CMK (cell line): ENCODE data around the gene SH2B3.
"Not testable (repeated sequence)": the region's sequence is repeated elsewhere in the genome, so short reads cannot be mapped to it uniquely, and the experiment has no call there.

ENCODE experiments used
- DNase-seq: peaks from one replicate; pipeline ENCODE4 v3.0.0-alpha.2; 2010; ENCODE audit warnings: low read depth

Gene SH2B3

DNA sequence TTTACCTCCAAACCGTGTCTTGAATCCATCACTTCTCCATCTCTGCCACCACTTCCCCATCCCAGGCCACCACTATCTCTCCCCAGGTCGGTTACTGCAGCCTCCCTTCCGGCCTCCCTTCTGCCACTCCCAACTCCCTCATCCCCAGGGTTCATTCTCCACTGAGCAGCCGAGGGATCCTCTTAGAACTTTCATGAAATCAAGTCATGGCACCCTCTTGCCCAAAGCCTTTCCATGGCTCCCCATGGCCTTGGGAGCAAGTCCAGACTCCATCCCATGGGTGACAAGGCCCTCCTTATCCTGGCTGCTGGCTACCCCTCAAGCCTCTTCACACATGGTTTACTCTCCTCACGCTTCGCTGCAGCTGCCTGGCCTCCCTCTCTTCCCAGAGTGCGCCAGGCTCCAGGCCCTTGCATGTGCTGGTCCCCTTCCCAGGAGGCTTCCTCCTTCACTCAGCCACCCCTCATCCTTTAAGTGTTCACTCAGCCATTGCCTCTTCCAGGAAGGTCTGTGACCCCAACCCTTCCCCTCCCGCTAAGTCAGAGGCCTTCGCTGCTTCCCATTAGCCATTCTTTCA lies 17.9 kb upstream of the SH2B3 start:
- DNase-seq: no peak

- DNase-seq: no peak
These were observed 16.1 kb upstream of the SH2B3 start for GRCh38 chr12:111389635-111390034.

DNA sequence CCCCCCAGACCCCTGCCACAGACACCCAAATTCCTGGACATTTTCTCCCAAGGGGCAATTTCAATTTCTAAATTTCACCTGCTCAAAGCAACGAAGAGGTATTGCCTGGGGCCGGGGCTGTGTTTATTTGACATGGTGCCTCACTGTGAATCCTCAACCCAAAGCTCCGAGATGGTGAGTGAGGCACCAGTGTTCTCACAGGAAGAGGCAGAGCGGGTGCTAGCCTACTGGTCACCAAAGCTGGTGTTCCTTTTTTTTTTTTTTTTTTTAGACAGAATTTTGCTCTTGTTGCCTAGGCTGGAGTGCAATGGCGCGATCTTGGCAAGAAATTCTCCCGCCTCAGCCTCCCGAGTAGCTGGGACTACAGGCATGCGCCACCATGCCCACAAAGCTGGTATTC lies 14.8 kb upstream of the SH2B3 start:
- no peak for DNase-seq

DNA sequence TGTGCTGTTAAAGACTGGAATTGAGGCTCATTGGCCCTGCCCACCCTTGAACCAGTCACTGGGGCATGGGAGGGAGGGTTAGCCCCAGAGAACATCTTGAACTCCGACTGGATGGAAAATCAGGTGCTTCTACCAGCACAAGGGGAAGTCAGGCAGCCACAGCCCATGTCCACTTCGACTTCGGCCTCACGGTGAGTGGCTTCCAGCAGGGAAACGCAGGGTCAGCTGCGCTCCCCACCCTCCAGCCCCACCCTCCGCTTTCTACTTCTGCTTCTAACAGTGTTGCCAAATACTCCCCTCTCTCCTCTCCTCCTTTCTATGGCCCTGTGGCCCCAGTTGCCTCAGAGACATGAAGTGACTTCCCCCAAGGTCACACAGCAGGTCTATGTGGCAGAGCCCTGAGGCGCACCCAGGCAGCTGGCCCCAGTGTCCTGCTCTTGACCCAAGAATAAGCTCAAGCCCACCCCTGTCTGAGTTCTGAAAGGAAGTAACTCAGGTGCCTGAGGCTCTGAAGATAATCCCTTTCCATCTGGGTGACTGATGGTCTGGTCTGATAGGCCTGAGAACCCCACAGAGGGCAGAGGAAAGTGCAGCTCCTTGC lies 11.9 kb upstream of the SH2B3 start:
- DNase-seq: no peak

GRCh38 chr12:111394480-111394879 lies 11.2 kb upstream of the SH2B3 start:
- no peak for DNase-seq

DNA sequence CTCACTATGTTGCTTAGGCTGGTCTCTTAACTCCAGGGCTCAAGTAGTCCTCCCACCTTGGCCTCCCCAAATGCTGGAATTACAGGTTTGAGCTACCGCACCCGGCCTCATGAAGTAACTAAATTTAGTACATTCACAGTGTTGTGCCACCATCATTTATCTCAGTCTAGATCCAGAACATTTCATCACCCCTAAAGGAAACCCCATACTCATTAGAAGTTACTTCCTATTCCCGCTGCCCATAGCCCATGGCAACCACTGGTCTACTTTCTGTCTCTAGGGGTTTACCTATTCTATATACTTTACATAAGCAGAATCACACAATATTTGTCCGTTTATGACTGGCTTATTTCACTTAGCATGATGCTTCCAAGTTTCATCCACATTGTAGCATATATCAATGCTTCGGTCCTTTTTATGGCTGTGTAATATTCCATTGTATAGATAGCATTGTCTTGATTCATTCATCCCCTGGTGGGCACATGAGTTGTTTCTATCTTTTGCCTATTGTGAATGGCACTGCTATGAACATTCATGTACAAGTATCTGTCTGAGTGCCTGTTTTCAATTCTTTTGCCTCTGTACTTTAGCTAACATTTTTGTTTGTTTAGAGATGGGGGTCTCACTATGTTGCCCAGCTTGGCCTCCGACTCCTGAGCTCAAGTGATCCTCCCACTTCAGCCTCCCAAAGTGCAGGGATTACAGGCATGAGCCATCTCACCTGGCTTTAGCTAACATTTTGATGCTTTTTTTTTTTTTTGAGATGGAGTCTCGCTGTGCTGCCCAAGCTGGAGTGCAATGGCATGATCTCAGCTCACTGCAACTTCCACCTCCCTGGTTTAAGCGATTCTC lies 10.2 kb upstream of the SH2B3 start:
- no peak for DNase-seq

DNA sequence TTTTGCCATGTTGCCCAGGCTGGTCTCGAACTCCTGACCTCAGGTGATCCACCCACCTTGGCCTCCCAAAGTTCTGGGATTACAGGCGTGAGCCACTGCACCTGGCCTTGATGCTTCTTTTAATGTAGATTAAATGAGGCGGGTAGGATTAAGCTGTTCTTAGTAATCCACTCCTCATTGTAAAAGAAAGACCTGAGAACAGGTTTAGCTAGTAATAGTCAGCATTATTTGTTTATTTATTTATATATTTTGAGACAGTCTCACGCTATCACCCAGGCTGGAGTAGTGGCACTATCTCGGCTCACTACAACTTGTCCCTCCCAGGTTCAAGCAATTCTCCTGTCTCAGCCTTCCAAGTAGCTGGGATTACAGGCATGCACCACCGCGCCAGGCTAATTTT lies 9.5 kb upstream of the SH2B3 start:
- DNase-seq: not testable (repeated sequence)

DNA sequence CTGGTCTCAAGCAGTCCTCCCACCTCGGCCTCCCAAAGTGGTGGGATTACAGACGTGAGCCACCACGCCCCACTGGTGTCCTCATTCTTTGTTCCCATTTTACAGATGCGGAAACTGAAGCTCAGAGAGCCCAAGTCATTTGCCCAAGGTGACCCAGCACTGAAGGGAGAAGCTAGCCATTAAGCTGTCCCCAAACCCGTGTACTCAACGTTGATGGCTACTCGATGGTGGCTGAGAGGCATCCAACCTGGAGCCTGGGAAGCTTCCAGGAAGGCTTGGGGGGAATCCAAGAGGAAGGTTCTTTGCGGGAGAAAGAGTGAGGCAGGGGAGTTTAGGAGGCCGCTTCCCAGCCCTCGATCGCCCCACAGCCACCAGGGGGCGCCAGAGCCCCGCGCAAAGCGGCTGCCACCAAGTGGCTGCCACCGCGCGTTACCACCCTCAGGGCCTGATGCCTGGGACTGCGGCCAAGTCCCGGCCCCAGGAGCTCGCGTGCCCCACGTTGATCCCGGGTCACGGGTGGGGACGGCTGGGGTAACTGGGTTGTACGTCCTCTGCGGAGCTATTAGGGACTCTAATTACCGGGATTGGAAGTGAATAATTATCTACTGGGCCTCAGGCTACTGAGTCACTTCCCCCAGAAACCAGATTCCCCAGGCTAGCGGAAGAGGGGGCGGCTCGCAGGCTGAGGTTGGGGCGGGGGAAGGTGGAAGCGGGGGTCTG lies 8.8 kb upstream of the SH2B3 start:
- no peak for DNase-seq

- DNase-seq: no peak
These were observed 7.2 kb upstream of the SH2B3 start for GRCh38 chr12:111398530-111398929.

- not testable (repeated sequence) for DNase-seq
These were observed 5.8 kb upstream of the SH2B3 start for GRCh38 chr12:111399741-111400404.

GRCh38 chr12:111401167-111401605 lies 4.5 kb upstream of the SH2B3 start:
- DNase-seq: no peak

- DNase-seq: not testable (repeated sequence)
These were observed 3.3 kb upstream of the SH2B3 start for GRCh38 chr12:111402490-111402824.

DNA sequence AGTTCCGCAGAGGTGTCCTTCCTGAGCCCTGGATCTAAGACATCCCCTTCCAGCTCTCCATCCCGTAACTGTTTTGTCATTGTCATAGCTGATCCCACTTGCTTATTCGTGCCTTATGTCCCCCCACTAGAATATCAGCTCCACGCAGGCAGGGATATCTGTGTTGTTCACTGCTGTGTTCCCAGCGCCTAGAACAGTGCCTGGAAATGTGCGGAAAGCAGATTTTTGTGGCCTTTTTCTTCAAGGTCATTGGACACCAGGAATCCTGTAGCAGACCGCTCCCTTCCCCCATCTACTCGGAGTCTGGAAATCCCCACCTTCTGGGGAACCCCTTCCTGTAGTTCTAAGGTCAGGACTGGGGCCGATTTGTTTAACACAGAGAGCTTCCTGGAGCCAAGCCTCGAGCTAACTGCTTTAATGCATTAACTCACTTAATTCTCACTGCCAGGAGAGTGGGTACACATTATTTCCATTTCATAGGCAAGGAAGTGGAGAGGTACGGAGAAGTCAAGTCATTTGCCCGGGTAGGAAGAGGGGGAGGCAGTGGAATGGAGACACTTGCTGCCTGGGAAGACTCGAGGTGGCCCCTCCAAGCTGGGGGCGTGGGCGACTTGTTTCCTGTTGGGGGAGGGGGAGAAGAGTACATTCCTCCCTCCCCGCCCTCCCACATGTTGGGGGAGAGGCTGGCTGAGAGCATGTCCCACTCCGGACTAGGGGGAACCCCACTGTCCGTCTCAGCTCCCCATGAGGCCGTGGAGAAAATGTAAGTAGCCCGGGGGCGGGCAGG lies 1.2 kb upstream of the SH2B3 start:
- DNase-seq: peak; percentile 86

- DNase-seq: peak; percentile 97
These were observed 419 bp upstream of the SH2B3 start for GRCh38 chr12:111405149-111405858.

- no peak for DNase-seq
These were observed 1.0 kb downstream of the SH2B3 start for GRCh38 chr12:111406474-111407376.

- no peak for DNase-seq
These were observed 1.8 kb downstream of the SH2B3 start for GRCh38 chr12:111407377-111408115.

GRCh38 chr12:111408116-111408440 lies 2.4 kb downstream of the SH2B3 start:
- DNase-seq: no peak

GRCh38 chr12:111408686-111409402 lies 3.1 kb downstream of the SH2B3 start:
- no peak for DNase-seq
